GM19467 (cell line): ENCODE data around the gene ARF1.

ENCODE experiments used
- ATAC-seq: cut with Tn5 transposase; IDR thresholded peaks from one replicate; pipeline ENCODE4 v1.9.1; 2021; ENCODE audit warnings: mild to moderate bottlenecking, moderate library complexity; ENCODE audit not compliant: unreplicated experiment

Gene ARF1

GRCh38 chr1:228145463-228146416 is 63.2 kb downstream of the ARF1 start:
- ATAC-seq, result no peak

- ATAC-seq, result no peak
Observed at GRCh38 chr1:228146417-228147150, 64.1 kb downstream of the ARF1 start.

GRCh38 chr1:228147151-228147693 is 64.7 kb downstream of the ARF1 start:
- ATAC-seq, result no peak

- ATAC-seq, result no peak
Observed at GRCh38 chr1:228147768-228148167, 65.3 kb downstream of the ARF1 start.

- no peak for ATAC-seq
Observed at GRCh38 chr1:228148196-228148861, 65.8 kb downstream of the ARF1 start.
